Measurements from ENCODE around the gene SGSM1. TPM values are rescaled to one million over a fixed set of nuclear protein-coding genes. Genes with fewer than 3 reads are reported as not detected.

The SGSM1 gene
- total and polyA plus RNA-seq, 2 of the 4 experiments (the other 2 are of a cell fraction), result not detected

- no peak for DNase-seq
- WGBS, 2 experiments (ENCODE audit: extremely low coverage in 2 of 2, insufficient read length in 1 of 2), result no CpG with 5 or more reads among the region's 1 CpG
- no peak overlapping the region for H3K27ac ChIP-seq (ENCODE audit: insufficient read depth, low read length)
- H3K4me2 ChIP-seq (ENCODE audit: low read depth, low read length), result no peak overlapping the region
- no peak overlapping the region for H3K14ac ChIP-seq (replicated peaks; ENCODE audit: low read depth, low read length)
- CTCF ChIA-PET, result no interaction called here
- H4K20me1 ChIP-seq (ENCODE audit: insufficient read depth, low read length), result no peaks in the 10 kb centered on the region
- H4K91ac ChIP-seq (ENCODE audit: insufficient read depth, low read depth, low read length), result no peak overlapping the region
- H2BK20ac ChIP-seq (ENCODE audit: low read depth, low read length), result no peak overlapping the region
- H3K36me3 ChIP-seq (ENCODE audit: control insufficient read depth, insufficient read depth, low read length), result no peaks in the 10 kb centered on the region
- BruUV-seq (replicated peaks), result no TSS peak
- intact Hi-C loops (cut with micrococcal nuclease), result no loop called here
- dilution Hi-C loops (cut with HindIII; ENCODE audit: low sequenced_read_pairs, unreplicated experiment), result no loop called here
- H3K4me3 ChIP-seq (ENCODE audit: insufficient read depth, low read depth, low read length), result no peak overlapping the region
- H4K5ac ChIP-seq (ENCODE audit: low read depth, low read length), result no peak overlapping the region
- no peak for TF ChIP-seq MXI1 (IDR thresholded peaks at IDR 0.05; ENCODE audit: borderline replicate concordance, low read depth, low read length)
- TF ChIP-seq USF2 (IDR thresholded peaks at IDR 0.05; ENCODE audit: low read depth, low read length), result no peak
- TF ChIP-seq CTCF (conservative IDR thresholded peaks at IDR 0.05; ENCODE audit: low read depth, low read length), result no peak
- TF ChIP-seq NFE2L2 (IDR thresholded peaks at IDR 0.05; ENCODE audit: low read depth, low read length), result no peak
- TF ChIP-seq MAZ (IDR thresholded peaks at IDR 0.05; ENCODE audit: borderline replicate concordance, low read depth, low read length), result no peak
- TF ChIP-seq CHD1 (IDR thresholded peaks at IDR 0.05; ENCODE audit: low read depth, low read length), result no peak
- no peak for TF ChIP-seq RAD21 (IDR thresholded peaks at IDR 0.05; ENCODE audit: low read length)
- TF ChIP-seq ELK1 (IDR thresholded peaks at IDR 0.05; ENCODE audit: borderline replicate concordance, low read depth, low read length), result no peak
- TF ChIP-seq MAFK (IDR thresholded peaks at IDR 0.05; ENCODE audit: low read depth, low read length), result no peak
- no peak for TF ChIP-seq POLR2A (IDR thresholded peaks at IDR 0.05; ENCODE audit: low read depth, low read length)
- no peak for TF ChIP-seq RCOR1 (IDR thresholded peaks at IDR 0.05; ENCODE audit: insufficient replicate concordance, low read length)
- TF ChIP-seq BHLHE40 (IDR thresholded peaks at IDR 0.05; ENCODE audit: low read depth, low read length), result no peak
- no peak for TF ChIP-seq SMC3 (IDR thresholded peaks at IDR 0.05; ENCODE audit: low read depth, low read length)
- no peak overlapping the region for H2BK15ac ChIP-seq (ENCODE audit: low read depth, low read length)
- H3K9me1 ChIP-seq (ENCODE audit: insufficient read depth, low read length), result no peaks in the 10 kb centered on the region
- H2BK120ac ChIP-seq (ENCODE audit: low read depth, low read length), result no peak overlapping the region
- H3K79me1 ChIP-seq (ENCODE audit: low read depth in 1 of 2, low read length in 2 of 2), result no peaks in the 10 kb centered on the region
- ATAC-seq (ENCODE audit: low read depth), result no peak
- H4K8ac ChIP-seq (ENCODE audit: low read depth in 2 of 2, low read length in 2 of 2), result no peak overlapping the region
- POLR2A ChIA-PET (ENCODE audit: unreplicated experiment), result no interaction called here
- no peak overlapping the region for H2AK5ac ChIP-seq (ENCODE audit: low read depth, low read length)
- H3K56ac ChIP-seq (ENCODE audit: extremely low read depth, insufficient read depth, low read length), result no peak overlapping the region
- in situ Hi-C loops (cut with MboI; ENCODE audit: low sequenced_read_pairs), result no loop called here
- H2AK9ac ChIP-seq (replicated peaks; ENCODE audit: low read depth, low read length, poor library complexity), result no peak overlapping the region
- H3K4ac ChIP-seq (ENCODE audit: low read depth, low read length), result no peak overlapping the region
- no peak overlapping the region for H3K9ac ChIP-seq (ENCODE audit: low read depth, low read length)
- no peak overlapping the region for H3K23ac ChIP-seq (ENCODE audit: low read depth, low read length)
- H3K4me1 ChIP-seq (ENCODE audit: control insufficient read depth, insufficient read depth, low read length), result no peaks in the 10 kb centered on the region
- H2AFZ ChIP-seq (replicated peaks; ENCODE audit: low read length, poor library complexity), result no peak overlapping the region
- no peak overlapping the region for H2BK5ac ChIP-seq (ENCODE audit: low read depth, low read length, poor library complexity, severe bottlenecking)
- no peak overlapping the region for H3K18ac ChIP-seq (ENCODE audit: low read depth, low read length)
- no peaks in the 10 kb centered on the region; the same call in 1 of the 2 replicates for H3K27me3 ChIP-seq (ENCODE audit: control insufficient read depth, insufficient read depth, low read length)
- no peaks in the 10 kb centered on the region for H3K9me3 ChIP-seq (ENCODE audit: control insufficient read depth, insufficient read depth, low read length)
Observed at GRCh38 chr22:24841261-24841660, 35.2 kb downstream of the SGSM1 start.

All from IMR-90 (cell line).